Transverse colon (tissue), 4 donors: Measurements from ENCODE around the gene SWAP70.

Experiments used
- CTCF ChIP-seq, 5 experiments: fragments of 200-600 bp in 3 of 5; fragments of 450-650 bp in 2 of 5; sonication (generic) in 3 of 5; IDR thresholded peaks; 1 replicate in 2 of 5; 2 replicates in 3 of 5; pipeline ENCODE4 v1.5.1; 2016 to 2017; ENCODE audit warnings: antibody characterized with exemption in 5 of 5, inconsistent platforms in 3 of 5, mild to moderate bottlenecking in 2 of 5, moderate library complexity in 1 of 5
- EP300 ChIP-seq: sonication (generic); formaldehyde crosslinking; IDR thresholded peaks from one replicate; pipeline ENCODE4 v1.6.1; 2017; ENCODE audit warnings: antibody characterized with exemption, low read depth
- POLR2A ChIP-seq: fragments of 450-650 bp; IDR thresholded peaks from one replicate; pipeline ENCODE4 v1.6.1; 2016; ENCODE audit warnings: antibody characterized with exemption, mild to moderate bottlenecking, moderate library complexity
- POLR2AphosphoS5 ChIP-seq, 3 donors: sonication (generic); formaldehyde crosslinking; IDR thresholded peaks; one replicate each; pipeline ENCODE4 v1.6.1; 2016; ENCODE audit warnings: antibody characterized with exemption in 3 of 3

DNA sequence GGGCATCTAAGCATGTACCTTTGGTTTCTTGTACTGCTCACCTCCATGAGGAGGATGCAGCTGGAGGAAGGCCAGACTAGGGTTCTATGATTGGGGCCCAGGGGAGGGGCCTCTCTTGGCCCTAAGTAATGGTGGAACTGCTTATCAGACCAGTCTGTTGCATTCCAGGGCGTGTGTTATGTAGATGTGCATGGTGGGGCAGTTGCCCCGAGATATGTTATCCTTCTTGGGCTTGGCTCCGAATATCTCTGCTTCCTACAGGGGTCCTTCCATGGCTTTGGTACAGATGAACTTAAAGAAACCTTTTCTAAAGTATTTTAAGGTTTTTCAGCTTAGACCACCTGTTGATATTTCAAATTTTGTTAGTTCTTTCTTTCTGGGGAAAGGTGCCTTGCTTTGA lies 126.0 kb downstream of the SWAP70 start:
- no peak for TF ChIP-seq CTCF (IDR thresholded peaks at IDR 0.05)
- TF ChIP-seq POLR2A: no peak
- no peak for TF ChIP-seq POLR2AphosphoS5 (IDR thresholded peaks at IDR 0.05)
- no peak for TF ChIP-seq EP300
